ENCODE data around the gene RBM42.
"Not testable (repeated sequence)": the region's sequence is repeated elsewhere in the genome, so short reads cannot be mapped to it uniquely, and the experiment has no call there.

Gene RBM42

DNA sequence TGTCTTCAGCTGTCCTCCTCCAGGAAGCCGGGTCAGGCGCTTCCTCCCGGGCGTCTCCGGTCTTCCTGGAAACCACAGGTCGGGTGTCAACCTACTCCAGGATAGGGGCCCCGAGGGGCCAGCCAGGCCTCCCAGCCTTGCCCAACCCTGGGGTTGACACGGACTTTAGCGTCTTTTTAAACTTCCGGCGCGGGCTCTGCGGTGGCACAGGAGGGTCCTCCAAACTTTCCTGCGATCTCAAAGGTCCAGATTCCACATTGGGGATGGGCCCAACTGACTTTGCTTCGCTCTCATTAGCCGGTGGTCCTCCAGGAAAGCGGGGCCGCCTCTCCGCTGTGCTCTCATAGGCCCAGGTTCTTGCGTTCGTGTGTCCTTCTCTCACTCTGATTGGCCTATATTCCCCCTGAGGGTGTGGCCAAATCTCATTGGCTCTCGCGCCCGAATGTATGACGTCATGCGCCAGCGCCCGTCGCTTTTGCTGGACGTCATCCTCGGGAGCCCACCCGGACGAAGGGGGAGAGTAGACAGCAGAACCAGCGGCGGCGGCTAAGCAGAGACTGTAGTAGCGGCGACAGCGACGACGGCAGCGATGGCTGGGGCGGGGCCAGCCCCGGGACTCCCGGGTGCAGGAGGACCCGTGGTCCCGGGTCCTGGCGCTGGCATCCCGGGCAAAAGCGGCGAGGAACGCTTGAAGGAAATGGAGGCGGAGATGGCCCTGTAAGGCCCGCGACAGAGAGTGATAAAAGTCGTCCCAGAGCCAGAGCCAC lies at the start of gene RBM42:
RBM42 (plus strand) TSS at position 472 of the 767 bp plus-strand sequence; CDS start at position 590, 118 bp downstream.
- peak; percentile 99 for DNase-seq

- DNase-seq = no peak
Observed at GRCh38 chr19:35582760-35583159, 46.1 kb upstream of the RBM42 start.

- no peak for DNase-seq
Observed at GRCh38 chr19:35585848-35586247, 43.0 kb upstream of the RBM42 start, which contains the start of gene PMIS2. PMIS2 (plus strand) TSS chr19:35586173; CDS start chr19:35586260, 87 bp downstream.

DNA sequence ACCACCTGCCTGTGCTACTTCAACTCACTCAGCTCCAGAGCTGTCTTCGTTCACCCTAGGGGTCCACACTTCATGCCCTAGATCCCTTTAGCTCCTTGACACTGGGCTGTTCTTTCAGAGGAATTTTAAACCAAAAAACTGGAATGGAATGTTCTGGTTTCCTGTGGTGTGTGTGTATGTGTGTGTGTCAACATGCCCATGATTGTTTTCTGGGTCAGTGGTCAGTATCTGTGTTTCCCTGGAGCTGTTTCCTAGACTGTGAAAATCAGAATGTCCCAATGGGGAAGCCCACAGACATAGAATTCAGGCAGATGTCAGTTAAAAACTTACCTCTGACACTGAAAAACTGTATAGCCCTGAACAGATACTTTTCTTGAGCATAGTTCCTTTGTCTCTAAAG lies 41.5 kb upstream of the RBM42 start:
- no peak for DNase-seq

- DNase-seq = no peak
Observed at GRCh38 chr19:35590875-35591274, 38.0 kb upstream of the RBM42 start.

DNA sequence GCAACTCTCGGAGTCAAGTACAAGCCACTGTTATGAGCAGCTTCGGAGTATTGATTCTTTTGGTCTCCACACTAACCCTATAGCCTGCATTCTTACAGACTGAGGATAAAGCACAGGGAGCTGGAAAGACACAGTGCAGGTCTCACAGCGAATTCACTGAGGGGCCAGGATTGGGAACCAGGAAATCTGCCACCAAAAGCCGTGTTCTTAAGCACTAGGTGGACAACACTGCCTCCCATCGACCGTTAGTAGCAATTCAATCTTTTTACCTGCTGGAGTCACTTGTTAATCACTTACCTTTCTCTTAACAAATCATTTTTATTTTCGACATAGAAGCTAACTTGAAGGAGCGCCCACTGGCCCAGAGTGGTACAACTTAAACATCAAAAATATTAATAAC lies 36.6 kb upstream of the RBM42 start:
- peak; percentile 27 for DNase-seq

DNA sequence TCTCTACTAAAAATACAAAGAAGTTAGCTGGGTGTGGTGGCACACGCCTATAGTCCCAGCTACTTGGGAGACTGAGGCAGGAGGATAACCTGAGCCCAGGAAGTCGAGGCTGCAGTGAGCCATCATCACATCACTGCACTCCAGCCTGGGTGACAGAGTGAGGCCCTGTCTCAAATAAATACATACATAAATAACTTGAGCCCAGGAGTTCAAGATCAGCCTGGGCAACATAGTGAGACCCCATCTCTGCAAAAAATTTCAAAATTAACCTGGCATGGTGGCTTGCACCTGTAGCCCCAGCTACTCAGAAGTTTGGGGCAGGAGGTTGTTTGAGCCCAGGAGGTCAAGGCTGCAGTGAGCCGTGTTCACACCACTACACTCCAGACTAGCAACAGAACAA lies 33.8 kb upstream of the RBM42 start:
- not testable (repeated sequence) for DNase-seq

- DNase-seq = no peak
Observed at GRCh38 chr19:35595928-35596327, 32.9 kb upstream of the RBM42 start.

GRCh38 chr19:35596366-35596999 lies 32.4 kb upstream of the RBM42 start:
- no peak for DNase-seq

GRCh38 chr19:35601971-35602370 lies 26.9 kb upstream of the RBM42 start:
- DNase-seq = peak; percentile 33

GRCh38 chr19:35604436-35604835 lies 24.4 kb upstream of the RBM42 start:
- DNase-seq = not testable (repeated sequence)

GRCh38 chr19:35607170-35607569 lies 21.7 kb upstream of the RBM42 start:
- not testable (repeated sequence) for DNase-seq

GRCh38 chr19:35607661-35608060 lies 21.2 kb upstream of the RBM42 start:
- DNase-seq = no peak

DNA sequence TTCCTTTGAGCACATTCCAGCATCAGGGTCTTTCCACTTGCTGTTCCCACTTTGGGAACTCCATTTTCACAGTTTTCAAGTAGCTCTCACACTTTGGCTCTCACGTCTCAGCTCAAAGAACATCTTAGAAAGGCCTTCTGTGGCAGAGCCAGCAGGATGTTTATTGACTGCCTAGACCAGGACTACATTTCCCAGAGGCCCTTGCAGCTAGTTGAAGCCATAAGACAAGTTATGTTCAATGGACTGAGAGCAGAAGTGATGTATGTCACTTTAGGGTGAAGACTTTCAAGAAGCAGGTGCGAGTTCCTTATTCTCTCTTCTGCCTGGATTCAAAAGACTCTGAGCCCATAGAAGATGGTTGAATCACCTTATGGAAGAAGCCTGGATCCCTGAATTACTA lies 20.6 kb upstream of the RBM42 start:
- no peak for DNase-seq

GRCh38 chr19:35609851-35610353 lies 18.9 kb upstream of the RBM42 start:
- no peak for DNase-seq

GRCh38 chr19:35612224-35612558 lies 16.6 kb upstream of the RBM42 start:
- DNase-seq = no peak

GRCh38 chr19:35612559-35613321 lies 16.1 kb upstream of the RBM42 start, which contains the start of gene HAUS5:
HAUS5 (plus strand) TSS chr19:35612735; CDS start chr19:35612795, 60 bp downstream.
- peak; percentile 89 for DNase-seq

DNA sequence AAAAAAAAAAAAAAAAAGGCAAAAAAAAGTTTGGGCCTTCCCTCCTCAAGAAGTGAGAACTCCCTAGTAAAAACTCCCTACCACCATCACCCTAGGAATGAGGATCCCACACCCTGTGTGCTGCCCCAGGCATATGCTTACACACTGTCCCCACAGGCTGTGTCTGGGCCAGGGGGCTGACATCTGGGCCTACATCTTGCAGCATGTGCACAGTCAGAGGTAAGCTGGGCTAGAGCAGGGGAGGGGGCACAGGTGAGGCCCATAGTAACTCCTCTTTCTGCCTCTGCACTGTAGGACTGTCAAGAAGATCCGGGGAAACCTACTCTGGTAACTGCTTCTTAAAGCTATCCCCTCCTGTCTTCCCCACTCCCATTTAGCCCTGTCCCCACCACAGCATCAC lies 15.3 kb upstream of the RBM42 start:
- DNase-seq = no peak

DNA sequence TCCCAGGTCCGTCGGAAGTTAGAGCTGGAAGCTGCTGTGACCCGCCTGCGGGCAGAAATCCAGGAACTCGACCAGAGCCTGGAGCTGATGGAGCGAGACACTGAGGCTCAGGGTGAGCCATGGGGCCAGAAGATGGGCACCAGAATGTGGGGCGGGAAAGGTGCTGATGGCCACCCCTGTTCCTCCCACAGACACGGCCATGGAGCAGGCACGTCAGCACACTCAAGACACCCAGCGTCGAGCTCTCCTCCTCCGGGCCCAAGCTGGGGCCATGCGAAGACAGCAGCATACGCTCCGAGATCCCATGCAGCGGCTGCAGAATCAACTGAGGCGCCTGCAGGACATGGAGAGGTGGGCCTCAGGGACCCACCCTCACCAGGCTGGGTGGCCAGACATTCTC lies 13.8 kb upstream of the RBM42 start:
- no peak for DNase-seq

DNA sequence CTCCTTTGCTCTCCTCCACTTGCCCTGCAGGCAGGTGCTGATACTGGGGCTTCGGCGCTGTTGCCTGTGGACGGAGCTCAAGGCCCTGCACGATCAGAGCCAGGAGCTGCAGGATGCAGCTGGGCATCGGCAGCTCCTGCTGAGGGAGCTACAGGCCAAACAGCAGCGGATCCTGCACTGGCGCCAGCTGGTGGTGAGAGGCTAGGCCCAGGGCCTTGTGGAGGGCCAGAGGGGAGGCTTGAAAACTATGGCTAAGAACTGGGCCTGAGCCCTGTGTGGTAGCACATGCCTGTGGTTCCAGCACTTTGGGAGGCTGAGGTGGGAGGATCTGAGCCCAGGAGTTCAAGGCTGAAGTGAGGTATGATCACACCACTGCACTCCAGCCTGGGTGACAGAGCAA lies 10.0 kb upstream of the RBM42 start:
- no peak for DNase-seq

DNA sequence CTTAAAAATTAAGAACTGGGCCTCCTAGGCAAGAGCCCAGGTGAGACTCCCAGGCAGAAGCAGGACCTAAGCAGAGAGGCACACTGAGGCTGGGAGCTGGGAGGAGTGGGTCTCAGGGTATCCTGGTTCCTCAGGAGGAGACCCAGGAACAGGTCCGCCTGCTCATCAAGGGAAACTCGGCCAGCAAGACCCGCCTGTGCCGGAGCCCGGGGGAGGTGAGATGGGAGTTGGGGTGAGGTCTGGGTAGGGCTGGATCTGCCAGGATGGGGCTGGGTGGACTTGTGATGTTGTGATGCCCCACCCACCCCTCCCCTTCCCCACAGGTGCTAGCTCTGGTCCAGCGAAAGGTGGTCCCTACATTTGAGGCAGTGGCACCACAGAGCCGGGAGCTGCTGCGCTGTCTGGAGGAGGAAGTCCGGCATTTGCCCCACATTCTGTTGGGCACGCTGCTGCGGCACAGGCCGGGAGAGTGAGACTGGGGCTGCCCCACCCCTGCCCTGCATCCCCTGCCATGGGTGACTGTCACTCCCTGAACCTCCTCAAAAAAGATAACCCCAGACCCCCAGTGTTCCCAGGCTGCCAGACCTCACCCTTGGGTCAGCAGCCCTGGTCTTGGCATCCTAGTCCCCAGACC lies 9.4 kb upstream of the RBM42 start:
- DNase-seq = no peak

- DNase-seq = no peak
Observed at GRCh38 chr19:35620001-35620400, 8.8 kb upstream of the RBM42 start.

DNA sequence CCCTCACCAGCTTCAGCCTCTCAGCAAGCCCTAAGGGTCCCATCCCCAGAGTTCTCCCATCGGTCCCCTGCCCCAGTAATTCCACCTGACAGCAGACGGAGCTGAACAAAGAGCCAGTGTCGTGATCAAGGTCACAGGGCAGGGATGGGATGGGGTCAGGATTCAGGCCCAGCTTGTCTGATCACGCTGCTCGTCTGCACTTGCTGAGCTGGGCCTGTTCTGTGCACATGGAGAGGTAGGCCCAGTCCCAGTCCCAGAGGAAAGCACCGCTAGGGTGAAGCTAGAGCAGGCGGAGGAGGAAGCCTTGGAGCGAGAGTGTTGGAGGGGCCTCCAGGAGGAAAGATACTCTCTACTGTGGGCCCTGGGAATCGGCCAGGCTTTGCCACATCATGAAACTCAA lies 7.1 kb upstream of the RBM42 start:
- no peak for DNase-seq

Data from NCI-H1105 treated with DMSO at 0.1 percent for 48 hours (cell line).